ENCODE measurements around the gene MYB.

- TF ChIP-seq CTCF (conservative IDR thresholded peaks at IDR 0.05 in 1 of 2, IDR thresholded peaks at IDR 0.05 in 1 of 2; ENCODE audit: low read depth in 1 of 2, low read length in 2 of 2): no peak
- no peak for TF ChIP-seq EZH2 (IDR thresholded peaks at IDR 0.05; ENCODE audit: low read length, missing control alignments)
These were observed 55.2 kb downstream of the MYB start for GRCh38 chr6:135236319-135236718.

Measured in fibroblast of lung (primary cell).